Activated T-cell treated with anti-CD3 and anti-CD28 coated beads for 1 hour (primary cell): ENCODE data around the gene ECE1.
A peak's percentile ranks its signal among the peaks of the same experiment; 100 is the strongest.
"Not testable (repeated sequence)": the region's sequence is repeated elsewhere in the genome, so short reads cannot be mapped to it uniquely, and the experiment has no call there.

Experiments used
- DNase-seq: peaks from one replicate; pipeline ENCODE4 v3.0.0-alpha.2; 2020; ENCODE audit warnings: low read depth

Gene ECE1

DNA sequence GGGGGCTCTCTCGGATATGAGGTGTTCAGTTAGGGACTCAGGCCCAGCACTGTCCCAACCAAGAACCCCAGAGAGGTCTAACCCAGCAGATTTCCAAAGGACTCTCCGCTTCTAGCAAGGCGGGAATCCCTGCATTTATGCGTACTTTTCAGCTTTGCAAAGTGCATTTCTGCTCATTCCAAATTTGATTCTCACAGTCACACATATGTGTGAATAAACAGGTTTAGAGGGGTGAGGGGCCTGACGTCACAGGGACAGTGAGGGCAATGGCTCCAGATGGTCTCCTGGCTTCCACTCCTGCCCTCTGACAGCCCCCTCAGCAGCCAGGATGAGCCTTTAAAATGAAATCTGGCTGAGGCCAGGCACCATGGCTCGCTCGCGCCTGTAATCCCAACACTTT lies 921 bp upstream of the ECE1 start:
- no peak for DNase-seq

DNA sequence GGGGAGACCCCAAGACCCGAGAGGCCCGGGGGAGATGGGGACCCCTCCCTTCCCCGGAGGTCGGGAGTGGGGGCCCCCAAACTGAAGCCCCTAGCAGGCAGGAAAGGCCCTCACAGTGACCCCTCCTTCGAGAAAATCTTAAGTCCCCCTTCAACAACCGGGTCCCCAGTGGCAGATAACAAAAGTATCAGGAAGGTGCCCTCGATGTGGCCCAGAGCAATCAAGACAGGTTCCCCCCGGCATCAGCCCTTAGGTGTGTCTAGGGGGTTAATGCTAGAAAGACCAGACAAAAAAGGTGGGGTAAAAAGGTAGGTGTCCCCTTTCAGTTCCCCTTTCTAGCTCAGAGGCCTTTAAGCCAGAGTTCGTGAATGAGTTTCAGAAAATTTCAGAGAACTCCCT lies 282 bp upstream of the ECE1 start:
- no peak for DNase-seq

DNA sequence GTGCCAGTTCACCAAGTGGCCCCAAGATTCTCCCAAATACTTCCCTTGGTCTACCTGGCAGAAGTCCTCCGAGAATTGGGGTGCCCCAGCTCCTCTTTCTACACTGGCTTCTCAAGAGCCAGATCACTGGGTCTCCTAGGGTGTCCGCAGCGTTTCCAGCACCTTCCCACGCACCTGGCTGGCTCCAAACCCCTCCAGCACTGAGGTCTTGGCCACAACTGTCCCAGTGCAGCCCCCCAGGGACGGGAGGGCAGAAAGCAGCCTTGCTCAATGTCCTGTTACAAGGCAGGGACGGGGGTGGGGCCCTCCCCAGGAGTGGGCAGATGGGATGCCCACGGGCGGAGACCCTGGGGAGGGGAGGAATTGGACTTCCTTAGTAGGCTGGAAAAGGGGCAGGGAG lies 1.1 kb downstream of the ECE1 start:
- DNase-seq, result no peak

DNA sequence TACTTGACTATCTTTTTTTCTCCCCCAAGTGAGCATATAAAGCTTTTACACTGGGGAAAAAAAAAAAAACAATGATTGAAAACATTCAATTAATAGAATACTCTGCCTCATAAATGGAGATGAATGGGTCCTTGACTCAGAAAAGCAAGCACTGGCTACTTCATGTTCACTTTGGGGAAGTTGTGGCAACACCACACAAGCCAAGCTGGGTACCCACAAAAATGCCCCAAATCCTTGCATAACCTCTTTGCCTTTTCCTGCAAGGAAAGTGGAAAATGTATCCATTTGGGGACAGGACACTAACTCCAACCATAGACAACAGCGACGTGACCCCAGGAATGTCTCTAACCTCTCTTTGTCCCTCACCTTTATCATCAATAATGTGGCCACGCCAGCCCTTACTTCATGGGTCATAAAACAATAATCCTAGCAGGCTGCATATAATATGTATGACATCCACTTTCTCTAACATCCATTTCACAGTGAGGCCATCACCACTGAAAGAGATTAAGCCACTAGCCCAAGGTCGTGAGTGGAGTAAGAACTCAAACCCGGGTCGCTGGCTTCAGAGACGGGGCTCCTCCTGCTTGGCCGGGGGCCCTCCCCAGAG lies 2.3 kb downstream of the ECE1 start:
- DNase-seq, result no peak

DNA sequence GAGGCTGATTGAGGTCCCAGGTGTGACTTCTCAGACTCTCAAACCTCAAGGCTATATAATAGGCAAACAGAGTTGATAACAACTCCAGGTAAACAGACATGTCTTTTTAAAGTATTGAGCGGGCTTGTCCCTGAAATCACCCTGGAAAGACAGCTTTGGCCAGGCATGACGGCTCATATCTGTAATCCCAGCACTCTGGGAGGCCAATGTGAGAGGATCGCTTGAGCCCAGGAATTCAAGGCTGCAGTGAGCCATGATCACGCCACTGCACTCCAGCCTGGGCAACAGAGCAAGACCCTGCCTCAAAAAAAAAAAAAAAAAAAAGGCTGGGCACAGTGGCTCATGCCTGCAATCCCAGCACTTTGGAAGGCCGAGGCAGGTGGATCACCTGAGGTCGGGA lies 4.9 kb downstream of the ECE1 start:
- DNase-seq, result not testable (repeated sequence)

DNA sequence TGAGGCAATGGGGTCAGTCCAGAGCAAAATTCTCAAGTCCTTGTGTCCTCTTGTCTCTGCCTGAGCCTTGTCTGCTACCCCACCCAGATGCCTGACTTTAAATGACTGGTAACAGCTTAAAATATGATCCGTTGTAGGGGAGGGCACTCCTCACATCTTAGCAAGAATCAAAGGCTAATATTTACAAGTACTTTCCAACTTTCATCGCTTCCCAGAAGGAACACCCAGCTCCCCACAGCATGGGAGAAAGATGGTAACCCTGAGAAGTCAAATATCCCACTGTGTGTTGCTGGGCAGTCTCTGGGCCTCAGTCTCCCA lies 5.2 kb downstream of the ECE1 start:
- no peak for DNase-seq

DNA sequence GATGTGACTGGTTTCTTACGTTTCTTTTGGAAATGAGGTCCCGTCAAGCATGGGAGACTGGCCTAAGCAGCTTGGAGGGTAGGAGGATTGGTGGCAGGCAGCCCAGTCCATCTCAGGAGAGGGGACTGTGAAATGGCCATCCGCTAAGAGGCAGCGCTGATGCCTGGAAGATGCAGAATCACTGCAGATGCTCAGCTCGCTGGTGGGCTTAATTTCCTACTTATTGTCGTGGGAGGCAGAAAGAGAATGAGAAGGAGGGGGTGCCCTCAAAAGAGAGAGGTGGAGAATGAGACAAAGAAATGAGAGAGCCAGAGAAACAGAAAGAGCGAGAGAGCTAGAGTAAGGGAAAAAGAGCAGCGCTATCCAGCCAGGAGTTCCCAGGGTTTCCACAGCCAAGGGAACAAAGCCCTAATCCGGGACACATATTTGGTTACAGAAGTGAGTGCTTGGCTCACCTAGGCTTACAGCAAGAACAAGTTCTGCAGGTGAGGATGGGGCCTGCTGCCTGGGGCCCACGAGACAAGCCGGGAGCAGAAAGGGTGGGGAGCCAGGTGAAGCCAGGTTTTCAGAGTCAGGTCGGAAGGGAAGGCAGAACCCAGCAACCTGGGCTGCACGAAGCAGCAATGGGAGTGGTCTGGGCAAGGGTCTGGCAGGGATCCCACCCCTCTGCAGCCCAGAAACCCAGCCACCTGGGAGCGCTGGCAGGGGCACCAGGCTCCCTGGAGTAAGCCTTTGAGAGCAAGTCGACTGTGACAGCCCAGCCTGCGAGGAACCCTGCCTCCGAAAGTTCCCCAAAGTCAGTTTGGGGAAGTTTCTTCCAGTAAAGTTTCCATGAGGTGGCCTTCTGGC lies 5.8 kb downstream of the ECE1 start:
- DNase-seq, result no peak

DNA sequence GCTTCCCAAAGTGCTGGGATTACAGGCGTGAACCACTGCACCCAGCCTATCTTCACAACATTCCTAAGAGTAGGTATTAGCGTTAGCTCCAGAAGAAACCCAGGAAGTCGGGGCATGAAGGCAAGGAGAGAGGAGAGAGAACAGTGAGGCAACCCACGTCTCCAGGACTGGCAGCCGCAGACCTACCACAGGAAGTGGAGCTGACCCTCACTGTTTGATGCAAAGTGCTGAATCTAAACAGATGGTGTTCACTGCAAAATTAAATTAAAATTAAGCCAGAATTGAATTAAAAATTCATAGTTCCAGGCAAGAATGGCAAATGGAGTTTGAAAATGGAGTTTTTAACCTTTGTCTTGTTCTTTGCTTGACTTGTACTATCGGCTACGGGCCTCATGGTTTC lies 6.7 kb downstream of the ECE1 start:
- DNase-seq, result no peak

DNA sequence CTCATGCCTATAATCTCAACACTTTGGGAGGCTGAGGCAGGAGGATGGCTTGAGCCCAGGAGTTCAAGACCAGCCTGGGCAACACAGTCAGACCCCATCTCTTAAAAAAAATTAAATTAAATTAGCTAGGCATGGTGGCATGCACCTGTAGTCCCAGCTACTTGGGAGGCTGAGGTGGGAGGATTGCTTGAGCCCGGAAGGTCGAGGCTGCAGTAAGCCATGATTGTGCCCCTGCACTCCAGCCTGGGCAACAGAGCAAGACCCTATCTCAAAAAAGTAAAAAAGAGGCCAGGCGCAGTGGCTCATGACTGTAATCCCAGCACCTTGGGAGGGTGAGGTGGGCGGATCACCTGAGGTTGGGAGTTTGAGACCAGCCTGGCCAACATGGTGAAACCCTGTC lies 8.2 kb downstream of the ECE1 start:
- DNase-seq, result not testable (repeated sequence)

DNA sequence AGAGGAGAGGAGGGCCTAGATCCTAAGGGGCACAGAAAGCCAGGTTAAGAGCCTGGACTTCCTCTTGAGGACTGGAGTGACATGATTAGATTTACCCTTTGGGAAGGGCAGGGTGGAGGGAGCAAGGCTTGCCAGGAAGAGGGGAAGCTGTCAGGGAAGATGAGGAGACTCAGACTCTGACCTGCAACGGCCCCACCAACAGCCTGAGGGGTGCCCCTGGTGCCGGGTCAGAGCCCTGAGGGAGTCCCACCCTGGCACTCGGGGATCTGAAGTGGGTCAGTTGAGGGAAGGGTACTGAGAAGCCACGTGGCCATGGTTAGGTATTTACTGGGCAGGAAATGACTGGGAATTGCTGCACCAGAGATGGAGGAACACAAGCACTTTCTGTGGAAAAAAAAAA lies 9.8 kb downstream of the ECE1 start:
- DNase-seq, result no peak

DNA sequence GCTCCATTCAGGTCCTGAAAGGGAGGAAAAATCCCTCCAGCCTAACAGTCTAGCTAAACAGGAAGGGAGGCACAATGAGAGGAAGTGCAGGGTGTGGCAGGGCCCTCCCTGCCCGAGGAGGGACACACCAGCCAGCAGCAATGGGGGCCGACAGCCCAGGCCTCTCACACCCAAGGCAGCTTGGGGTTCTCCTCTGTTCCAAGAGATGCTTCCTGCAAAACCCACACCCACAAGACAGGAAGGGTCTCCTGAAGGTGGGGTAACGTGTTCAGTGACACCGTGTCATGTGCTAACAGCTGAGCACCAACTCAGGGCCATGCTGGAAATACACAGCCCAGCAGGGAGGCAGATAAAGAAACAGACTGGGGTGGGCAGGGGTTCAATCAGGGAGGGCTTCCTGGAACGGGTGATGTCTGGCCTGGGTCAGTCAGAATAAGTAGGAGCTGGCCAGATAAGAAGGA lies 10.2 kb downstream of the ECE1 start:
- DNase-seq, result no peak

DNA sequence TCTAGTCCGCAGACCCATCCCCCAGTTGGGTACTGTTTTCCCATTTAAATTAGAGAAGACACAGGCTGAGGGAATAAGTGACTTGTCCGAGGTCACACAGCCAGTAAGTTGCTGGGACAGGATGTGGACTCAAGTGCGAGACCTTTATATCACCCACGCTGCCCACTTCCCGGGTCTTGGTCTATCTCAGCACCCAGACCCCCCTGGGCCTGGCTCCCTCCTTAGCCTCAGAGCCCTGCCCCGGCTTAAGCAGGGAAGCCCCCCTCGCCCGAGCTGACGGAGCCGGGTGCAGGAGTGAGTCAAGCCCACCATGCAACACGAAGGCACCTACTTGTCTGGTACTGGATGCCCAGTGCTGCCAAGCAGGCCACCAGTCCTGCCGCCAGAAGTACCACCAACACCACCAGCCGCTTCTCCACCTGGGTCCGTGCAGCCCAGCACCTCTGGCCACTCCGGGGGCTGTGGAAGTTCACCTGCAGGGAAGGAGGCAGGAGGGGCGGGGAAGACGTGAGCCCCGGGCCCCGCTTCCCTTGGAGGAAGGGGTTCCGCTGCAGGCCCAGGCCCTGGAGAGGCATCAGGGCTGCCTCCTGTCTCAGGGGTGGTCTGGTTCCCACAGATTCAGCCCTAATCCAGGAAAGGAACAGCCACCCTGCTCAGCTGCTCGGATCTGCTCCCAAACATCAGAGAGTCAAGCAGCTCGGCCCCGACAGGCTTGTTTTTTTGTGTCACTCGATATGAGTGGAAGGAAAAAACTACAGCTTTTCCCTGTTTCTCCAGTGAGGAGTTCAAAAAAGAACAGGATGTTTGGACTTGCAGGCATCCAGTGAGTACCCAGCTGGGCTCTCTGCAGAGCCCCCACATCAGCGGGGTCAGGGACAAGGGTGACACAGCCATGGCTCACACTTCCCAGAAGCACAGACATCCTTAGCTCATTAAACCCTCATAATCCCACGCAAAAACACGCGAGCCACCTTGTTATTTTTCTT lies 11.1 kb downstream of the ECE1 start:
- no peak for DNase-seq

DNA sequence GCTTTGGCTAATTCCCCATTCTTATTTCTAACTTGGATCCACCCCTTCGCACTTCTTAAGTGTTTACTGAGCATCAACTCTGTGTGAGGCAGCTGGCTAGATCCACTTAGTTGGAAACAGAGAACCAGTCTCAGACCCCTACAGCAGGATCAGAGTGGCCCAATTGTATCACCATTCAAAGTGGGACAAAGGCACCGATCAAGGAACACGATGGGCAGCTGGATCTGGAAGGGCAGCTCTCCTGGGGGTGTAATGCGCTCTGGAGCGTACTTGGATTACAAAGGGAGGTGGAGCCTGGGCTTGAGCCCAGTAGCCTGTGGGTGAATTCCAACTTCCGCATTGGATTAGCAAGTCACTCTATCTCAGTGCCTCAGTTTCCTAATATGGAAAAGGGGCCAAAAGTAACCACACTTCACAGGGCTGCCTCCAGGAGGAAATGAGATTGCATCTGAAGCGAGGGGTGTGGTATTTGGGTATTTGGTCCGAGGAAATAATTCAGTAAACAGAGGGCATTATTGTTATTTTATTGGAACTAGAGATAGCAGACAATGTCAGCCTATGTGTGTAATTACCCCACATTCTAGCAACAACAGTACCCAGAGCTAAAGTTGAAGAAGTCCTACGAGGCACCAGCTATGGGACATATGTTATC lies 11.9 kb downstream of the ECE1 start:
- no peak for DNase-seq

DNA sequence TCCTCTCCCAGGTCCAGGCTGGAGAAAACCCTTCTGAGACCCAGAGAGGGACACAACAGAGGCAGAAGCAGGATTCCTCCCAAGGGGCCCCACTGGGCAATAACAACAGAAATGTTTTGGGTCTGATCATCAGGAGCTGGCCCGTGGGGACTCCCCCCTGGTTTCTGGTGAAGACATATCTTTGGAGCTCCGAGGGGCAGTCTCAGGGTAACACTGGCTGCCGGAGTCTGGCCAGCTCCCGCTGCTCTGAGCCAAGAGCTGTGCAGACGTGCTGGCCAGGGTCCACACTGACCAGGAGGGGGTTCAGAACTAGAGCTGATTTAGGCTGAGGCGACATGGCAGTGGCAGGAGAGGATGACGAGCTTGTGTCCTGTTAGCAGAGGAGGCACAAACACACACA lies 13.1 kb downstream of the ECE1 start:
- no peak for DNase-seq

DNA sequence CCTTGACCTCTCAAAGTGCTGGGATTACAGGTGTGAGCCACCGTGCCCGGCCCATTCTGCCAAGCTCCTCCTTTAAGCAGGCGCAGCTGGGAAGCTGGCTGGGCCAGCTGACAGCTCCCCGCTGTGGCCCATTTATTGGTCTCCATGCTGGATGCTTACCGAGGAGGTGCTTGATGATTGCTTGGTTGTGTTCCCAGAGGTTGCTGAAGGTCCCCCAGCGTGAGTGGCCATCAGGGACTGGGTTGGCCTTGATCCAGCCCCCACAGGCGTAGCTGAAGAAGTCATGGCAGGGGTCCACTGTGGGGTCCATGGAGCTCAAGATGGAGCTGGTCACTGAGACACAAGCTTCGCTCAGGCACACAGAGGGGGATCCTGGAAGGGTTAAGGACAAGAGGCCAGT lies 17.7 kb downstream of the ECE1 start:
- no peak for DNase-seq

DNA sequence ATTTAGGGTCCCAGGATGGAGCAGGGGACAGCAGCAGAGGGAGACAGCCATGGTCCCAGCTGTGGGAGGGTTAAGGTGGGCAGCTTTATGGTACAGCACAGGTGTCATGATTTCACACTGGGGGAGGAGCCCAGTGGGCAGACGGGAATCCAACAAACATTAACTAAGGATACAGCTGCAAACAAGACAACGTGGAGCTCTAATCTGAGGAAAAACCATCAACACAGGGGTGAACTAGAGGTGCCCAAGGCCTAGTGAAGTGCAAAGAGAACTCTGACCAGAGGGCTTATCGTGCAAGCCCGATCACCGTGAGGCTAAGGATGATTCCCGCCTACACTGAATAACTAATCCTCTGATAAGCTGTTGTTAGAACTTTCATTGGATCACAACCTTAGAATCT lies 18.7 kb downstream of the ECE1 start:
- no peak for DNase-seq

DNA sequence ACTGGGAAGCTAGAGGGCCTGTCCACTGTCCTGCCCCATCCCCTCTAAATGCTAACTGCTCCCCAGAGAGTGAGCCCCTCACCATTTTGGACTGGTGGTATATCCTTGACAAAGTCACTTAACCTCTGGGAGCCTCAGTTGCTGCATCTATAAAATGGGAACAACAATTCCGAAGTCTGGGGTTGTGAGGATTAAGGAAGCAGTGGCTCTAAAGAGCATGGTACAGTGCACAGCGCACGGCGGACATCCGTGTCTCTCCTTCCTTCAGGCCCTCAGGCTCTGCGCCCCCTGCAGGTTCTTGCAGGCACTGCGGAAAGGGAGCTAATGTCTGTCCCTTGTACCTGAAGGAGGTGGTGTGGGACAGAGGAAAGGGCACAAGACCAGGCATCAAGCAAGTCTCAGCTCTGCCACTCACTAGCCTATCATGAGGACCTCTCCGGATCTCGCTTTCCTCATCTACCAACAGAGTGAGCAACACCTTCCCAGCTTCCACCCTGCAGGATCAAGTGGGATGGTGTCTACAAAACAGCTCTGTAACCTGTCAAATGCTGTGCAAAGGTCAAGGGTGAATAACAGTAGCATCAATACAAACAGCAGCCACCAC lies 20.1 kb downstream of the ECE1 start:
- peak; percentile 83 for DNase-seq

DNA sequence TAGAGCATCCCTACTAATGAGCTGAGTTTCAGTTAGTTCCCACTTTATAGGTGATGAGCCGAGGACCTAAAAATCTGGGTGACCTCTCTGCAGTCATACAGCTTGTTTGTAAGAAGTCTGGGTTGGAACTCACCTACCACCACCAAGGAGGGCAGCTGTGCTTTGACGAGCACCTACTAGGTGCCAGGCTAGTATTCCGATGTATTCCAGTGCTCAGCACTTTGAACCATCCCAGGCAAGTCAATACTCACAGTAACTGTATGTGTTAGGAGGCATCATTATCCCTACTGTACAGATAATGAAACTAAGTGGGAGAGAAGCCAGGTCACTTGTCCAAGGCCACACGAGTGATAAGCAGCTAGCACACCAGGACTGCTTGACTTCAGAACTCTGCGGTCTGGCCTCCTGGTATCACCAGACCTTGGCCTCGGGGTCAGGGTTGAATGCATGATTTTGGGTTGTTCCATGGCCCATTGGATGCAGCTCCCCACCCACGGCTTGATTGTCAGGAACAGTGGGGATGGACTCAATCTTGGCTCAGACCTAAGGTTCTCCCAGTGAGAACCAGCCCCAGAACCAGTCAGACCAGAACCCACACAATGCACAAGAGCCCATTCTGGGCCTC lies 20.7 kb downstream of the ECE1 start:
- no peak for DNase-seq

DNA sequence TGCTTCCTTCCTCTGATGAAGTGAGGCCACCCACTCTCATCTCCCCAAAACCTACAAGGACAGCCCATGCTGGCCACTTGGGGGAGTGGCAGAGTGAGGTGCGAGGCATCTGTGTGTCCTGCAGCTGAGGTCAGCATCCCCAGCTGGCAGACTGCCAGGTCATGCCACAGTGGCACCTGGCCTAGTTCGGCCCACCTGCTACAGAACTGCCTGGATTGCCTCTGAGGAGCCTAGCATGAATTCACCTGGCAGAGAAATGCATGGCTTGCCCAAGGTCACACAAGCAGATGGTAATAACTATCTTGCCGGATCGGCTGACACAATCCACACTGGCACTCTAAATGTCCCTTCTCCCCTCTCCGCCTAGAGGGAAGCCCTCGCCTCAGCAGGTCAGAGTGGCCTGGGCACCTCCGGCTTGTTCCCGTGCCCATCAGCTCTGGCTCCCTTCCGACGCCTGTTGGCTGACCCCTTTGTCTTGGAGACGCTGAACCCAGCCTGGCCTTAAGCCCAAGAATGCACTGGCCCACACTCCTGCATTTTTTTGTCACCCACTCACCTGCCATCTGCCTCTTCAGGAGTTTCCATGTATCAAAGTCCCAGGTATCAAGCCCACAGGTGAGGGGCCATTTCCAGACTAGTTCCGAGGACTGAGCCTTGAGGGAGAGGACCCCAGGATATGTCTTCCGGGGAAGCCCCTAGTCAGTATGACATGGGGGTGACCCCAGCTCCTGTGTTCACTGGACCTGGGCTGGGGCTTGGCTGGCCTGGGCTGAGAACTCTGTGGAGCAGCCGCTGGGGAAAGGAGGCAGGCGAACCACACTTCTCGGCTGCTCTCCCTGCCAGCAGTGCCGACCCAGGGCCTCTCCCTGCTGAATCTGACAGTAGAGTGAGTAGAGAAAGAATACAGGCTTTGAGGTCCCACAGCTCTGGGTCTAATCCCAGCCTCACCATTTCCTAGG lies 21.7 kb downstream of the ECE1 start:
- no peak for DNase-seq
